GM19025 (cell line): ENCODE results near the gene ZNF718.
"Not testable (repeated sequence)": the region's sequence is repeated elsewhere in the genome, so short reads cannot be mapped to it uniquely, and the experiment has no call there.

Source experiments
- ATAC-seq: cut with Tn5 transposase; IDR thresholded peaks from one replicate; pipeline ENCODE4 v1.9.1; 2021; ENCODE audit warnings: mild to moderate bottlenecking, low read depth, moderate library complexity; ENCODE audit not compliant: unreplicated experiment

ZNF718 gene

DNA sequence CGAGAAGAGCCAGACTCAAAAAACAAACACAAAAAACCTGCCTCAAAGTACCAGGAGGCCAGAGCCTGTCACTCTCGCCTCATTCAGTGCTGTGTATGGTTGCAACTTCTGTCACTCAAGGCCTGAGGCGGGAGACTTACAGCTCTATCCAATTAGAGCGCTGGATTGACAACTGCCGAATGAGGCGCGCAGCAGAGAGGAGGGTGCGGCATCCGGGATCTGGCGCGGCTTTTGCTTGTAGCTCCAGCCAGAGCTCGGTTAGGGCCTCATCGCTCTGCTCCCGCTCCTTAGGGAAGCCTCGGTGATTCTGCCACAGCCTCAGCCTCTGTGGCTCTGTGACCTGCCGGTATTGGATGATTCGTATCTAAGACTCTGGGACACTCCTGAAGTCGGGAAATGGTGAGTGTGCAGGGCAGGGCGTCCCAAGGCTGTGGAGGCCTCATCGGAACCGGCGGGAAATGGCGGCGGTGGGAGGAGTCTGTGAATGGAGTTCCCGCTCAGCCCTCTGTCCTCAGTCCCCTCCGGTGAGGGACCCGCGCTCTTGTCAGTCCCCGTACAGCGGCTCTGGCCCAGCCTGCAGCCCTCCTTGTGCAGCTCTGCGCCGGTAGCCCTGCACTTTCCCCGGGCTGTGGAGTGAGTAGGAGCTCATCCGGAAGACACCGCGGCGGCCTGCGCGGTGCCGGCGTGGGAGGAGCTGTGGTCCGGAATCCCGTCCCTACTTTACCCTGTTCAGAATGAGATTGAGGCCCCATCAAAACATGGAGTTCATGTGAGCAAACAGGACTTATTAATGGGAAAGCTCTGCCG is at the start of gene ZNF718:
Gene ZNF718, plus strand, starts transcription at position 227 of the 807 bp plus-strand sequence. Its CDS starts 170 bp downstream, at position 397.
- ATAC-seq, result peak; percentile 98

DNA sequence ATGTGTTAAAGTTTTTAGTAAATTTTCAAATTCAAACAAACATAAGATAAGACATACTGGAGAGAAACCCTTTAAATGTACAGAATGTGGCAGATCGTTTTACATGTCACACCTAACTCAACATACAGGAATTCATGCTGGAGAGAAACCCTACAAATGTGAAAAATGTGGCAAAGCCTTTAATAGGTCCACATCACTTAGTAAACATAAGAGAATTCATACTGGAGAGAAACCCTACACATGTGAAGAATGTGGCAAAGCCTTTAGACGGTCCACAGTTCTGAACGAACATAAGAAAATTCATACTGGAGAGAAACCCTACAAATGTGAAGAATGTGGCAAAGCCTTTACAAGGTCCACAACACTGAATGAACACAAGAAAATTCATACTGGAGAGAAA is 38.4 kb upstream of the ZNF718 start:
- no peak for ATAC-seq

DNA sequence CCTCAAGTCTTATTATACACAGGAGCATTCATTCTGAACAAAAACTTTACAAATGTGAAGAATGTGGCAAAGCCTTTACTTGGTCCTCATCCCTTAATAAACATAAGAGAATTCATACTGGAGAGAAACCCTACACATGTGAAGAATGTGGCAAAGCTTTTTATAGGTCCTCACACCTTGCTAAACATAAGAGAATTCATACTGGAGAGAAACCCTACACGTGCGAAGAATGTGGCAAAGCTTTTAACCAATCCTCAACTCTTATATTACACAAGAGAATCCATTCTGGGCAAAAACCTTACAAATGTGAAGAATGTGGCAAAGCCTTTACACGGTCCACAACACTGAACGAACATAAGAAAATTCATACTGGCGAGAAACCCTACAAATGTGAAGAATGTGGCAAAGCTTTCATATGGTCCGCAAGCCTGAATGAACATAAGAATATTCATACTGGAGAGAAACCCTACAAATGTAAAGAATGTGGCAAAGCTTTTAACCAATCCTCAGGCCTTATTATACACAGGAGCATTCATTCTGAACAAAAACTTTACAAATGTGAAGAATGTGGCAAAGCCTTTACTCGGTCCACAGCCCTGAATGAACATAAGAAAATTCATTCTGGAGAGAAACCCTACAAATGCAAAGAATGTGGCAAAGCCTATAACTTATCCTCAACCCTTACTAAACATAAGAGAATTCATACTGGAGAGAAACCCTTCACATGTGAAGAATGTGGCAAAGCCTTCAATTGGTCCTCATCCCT is 37.6 kb upstream of the ZNF718 start:
- not testable (repeated sequence) for ATAC-seq

DNA sequence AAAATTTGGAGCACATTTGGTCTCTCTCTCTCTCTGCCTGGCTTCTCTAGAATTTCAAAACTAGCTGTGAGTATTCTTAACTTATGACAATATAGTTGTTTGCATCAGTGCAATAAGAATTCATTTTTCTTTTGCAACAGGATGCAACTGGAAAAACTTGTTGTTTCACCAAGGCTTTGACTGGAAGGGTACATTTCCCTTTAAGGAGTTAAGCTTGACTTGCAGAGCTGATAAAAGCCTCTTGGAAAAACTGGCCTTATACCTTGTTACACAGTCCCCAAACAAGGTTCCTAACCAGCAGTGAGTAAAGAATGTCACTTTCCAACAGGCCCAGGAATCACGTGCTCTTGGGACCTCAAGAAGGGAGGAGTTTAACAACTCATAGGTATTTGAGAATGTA is 25.9 kb upstream of the ZNF718 start:
- no peak for ATAC-seq

DNA sequence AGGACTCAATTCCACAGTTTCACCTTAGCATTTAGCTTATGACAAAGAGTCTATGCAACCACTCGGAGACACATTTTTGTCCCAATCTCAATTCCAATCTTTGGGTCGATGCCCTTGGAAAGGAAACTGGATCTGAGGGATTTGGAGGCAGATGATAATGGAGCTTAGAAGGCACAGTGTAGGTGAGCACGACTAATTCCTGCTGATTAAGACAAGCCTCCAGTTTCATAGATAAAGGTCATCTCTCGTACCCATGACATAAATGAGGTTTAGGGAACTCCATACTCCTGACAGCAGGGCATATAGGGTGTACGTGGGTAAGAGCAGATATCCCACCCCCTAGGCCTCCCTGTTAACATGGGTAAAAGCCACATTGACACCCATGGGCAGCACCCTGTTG is 24.4 kb upstream of the ZNF718 start:
- no peak for ATAC-seq

DNA sequence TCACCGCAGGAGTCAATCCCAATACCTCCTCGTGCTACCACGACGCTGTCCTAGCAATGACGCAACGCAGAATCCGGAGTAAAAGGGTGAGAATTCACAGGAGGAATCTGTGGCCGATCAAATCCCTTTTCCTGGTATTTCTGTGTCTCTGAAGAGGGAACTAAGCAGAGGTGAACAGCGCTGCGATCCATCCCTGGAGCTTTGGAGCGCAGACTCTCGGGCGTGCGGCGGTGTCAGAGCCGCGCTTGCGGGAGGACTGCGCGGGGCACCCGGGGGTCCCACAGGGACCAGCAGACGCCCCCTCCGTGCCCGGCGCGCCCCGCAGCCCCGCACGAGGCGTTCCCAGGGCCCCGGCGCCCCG is 17.2 kb upstream of the ZNF718 start:
- ATAC-seq, result no peak

DNA sequence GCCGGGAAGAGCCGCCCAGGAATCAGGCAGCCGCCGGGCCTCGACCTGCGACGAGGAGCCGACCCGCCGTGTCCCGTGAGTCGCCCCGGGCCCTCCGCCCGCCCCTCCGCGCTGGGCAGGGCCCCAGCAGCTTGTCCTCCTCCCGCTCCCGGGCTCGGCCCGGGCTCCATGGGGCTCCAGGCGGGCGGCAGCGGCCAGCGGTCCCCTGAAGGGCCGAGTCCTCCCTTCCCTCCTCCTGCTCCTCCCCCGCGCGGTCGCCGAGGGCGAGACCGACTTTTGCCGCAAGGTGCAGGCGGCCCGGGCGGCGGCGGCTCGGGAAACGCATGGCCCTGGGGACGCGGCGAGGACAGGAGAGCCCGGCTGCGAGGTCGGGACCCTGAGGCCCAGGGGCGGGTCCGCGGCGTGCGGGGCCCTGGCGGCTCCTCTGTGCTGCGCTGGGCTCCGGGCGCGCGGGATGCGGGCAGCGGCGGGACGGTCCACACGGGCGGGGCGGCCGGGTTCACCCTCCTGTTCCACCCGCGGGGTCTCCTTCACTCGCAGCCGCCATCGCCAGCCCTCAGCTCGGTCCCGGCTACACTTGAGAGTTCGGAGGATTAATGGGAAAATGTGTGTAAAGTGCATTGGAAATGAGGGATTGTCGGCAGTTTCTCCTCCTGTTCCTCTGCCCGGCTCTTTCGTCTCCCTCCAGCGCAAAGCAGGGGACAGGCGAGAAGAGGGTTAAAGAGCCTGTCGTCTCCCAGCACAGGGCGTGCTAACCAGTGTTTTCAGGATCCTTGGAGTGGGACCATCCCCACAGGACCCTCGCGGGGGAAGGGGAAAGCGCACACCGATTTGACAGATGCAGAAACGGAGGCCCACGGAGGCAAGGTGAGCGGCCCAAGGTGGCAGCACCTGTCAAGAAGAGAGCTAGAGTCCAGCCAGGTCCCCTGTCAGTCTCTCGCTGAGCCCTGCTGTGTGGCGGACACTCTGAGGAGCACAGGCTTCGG is 16.6 kb upstream of the ZNF718 start:
- no peak for ATAC-seq

DNA sequence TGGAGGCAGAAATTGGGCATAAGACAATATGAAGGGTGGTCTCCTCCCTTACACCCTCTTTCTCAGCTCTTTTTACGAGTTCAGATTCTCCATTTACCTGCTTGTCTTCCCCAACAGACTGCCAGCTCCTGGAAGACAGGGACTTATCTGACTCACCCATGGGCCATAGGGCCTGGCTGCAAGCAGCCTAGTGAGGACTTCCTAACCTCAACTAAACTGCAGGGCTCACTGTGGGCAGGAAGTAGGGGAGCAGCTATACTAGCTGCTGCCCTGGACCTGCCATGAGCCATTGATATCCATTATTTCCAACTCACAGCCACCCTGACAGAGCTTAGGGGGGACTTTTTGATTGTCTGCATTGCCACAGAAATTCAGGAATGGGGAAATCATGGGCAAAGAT is 11.5 kb upstream of the ZNF718 start:
- ATAC-seq, result no peak

DNA sequence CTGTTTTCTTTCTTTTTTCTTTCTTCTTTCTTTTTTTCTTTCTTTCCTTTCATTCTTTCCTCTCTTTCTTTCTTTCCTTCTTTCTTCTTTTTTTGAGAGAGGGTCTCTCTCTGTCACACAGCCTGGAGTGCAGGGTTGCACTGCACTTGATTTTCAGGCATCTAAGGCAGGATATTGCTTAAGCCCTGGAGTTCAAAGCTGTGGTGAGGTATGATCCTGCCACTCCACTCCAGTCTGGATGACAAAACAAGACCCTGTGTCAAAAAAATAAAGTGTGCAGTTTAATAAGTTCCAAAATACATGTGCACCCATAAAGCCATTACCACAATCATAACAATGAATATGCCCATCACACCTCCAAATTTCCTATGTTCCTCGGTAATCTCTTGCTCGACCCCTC is 10.6 kb upstream of the ZNF718 start:
- ATAC-seq, result no peak

DNA sequence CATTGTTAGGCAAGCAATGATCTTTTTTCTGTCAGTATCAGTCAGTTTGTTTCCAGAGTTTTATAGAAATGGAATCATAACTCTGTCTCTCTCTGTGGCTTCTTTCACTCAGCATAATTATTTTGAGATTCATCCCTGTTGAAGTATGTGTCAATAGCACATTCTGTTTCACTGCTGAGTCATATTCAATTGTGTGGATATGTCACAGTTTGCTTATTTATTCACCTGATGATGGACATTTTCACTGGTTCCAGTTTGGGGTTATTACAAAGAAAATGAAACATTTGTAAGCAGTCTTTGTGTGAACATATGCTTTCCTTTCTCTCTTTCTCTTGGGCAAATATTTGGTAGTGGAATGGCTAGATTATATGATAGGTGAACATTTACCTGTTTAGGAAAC is 10.2 kb upstream of the ZNF718 start:
- no peak for ATAC-seq

DNA sequence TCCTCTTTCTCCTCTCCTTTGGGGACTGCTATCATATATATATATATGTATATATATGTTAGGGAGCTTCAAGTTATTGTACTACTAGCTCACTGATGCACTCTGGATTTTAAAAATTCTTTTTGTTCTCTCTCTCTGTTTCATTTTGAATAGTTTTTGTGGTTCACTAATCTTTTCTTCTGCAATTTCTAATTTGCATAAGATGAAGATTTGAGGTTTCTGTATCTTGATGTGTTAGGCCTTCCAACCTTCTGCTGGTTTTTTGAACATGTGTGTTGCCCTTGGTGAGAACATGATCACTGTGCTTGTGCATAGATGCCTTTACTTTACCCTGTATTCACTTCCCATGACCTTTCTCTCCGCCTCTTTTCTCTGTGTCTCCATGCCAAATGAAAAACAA is 7.8 kb upstream of the ZNF718 start:
- ATAC-seq, result no peak

DNA sequence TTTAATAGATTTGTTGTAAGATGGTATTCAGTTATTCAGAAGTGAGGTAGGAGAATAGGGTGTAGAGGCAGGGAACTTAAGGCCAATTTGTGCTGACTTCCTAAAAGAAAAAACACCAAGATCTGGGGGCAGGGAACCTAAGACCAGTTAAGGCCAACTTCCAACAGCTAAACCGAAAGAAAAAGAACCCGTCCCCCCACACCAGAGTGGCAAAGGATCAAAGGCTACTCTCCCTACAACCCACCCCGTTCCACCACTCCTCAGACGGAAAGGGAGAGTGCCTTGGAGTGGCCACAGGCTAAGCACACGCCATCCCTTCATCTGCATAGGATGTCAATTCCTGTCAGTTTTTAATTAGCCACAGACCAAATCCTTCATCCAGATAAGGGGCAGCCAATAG is 3.7 kb upstream of the ZNF718 start:
- no peak for ATAC-seq

DNA sequence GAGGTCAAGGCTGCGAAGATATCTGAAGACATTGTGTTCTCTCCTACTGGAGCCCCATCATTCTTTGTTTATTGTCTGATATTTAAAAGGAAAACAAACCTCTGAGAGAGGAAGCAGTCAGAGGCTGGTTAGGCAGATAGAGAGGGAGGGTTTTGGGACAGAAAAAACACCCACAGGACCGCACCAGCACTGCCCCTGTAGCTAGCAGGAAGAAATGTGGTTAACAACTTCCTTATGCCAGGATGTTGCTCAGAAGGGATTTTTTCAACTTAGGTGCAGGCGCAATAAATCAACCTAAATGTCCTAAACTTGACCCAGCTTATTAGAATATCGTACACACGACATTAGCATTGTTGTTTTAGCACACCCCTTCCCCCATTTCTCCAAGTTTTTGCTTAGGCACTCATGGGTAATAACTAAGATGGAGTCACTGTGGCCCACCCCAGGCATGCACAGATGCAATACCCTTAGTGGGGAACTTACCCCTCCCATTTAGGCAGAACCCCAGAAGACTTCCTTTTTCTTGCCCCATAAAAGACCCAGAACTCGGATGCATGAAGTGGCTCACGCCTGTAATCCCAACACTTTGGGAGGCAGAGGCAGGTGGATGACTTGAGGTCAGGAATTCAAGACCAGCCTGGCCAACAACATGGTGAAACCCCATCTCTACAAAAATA is 2.8 kb upstream of the ZNF718 start:
- no peak for ATAC-seq

DNA sequence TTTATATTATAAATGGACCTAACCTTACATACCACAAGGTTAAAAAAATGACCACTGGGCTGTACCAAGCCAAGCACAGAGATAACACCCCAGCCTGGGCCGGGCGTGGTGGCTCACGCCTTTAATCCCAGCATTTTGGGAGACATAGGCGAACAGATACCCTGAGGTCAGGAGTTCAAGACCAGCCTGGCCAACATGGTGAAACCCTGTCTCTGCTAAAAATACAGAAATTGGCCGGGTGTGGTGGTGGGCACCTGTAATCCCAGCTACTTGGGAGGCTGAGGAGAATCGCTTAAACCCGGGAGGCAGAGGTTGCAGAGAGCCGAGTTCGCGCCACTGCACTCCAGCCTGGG is 403 bp upstream of the ZNF718 start:
- not testable (repeated sequence) for ATAC-seq

DNA sequence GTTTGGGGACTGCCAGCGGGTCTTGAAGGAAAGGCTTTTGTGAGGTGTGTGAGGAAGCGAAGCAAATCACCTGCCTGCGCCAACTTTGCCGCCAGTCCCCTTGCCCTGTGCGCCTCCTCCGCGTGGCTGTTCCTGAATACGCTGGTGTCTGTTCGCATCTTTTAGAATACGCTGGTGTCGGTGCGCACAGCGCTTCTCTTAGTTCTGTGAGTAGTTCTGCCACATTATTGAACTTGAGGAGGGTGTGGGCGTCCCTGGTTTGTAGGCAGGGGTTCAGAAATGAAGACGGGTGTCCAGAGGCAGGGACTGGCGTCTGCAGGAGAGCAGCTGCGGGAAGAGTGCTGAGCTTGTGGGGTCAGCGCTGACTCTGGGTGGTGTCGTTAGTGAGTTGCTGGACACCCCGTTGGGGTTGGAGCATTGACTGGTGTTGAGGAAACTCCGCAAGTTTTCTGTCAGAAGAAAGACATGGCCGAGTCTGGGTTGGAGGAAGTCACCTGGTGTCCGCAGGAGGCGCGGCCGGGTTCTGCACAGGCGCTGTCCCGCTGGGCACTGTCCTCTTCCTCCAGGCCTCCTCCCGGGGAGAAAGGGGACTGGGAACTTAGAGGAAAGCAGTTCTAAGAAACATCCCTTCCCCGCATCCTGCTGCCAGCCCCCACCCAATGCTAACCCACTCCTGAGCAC is 930 bp downstream of the ZNF718 start:
- ATAC-seq, result peak; percentile 13

DNA sequence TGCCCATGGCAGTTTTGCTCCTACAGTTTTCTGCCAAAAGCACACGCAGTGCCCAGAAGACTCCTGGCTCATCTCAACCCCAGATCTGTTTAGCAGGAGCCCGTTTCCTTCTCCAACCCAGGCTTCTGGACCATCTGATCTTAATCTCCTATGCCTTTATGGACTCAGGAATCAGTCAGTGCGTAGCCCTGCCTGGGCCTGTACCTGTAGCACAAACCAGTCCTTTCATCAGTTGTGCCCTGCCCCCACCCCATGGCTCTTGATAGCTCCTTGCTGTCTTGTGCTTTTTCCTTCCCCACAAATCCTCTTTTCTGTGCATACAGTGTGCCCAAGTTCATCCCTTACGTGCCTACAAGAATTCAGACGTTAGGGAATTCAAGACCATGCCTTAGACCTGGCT is 1.5 kb downstream of the ZNF718 start:
- no peak for ATAC-seq

DNA sequence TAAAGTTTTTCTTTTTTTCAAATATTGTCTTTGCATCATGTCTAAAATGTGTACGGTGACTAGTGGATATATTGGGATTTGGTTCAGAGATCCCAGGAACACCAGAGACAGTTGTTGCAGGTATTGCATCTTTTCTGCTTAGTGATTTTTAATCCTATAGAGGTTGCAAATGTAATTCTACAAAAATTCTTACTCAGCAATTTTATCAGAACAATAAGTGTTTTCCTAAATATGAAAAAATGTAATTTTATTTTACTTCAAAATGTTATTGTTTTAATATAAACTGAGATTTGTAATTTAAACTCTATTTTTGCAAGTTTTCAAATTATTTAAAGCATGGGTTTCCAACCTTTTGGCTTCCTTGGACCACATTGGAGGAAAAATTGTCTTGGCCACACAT is 8.2 kb downstream of the ZNF718 start:
- no peak for ATAC-seq

DNA sequence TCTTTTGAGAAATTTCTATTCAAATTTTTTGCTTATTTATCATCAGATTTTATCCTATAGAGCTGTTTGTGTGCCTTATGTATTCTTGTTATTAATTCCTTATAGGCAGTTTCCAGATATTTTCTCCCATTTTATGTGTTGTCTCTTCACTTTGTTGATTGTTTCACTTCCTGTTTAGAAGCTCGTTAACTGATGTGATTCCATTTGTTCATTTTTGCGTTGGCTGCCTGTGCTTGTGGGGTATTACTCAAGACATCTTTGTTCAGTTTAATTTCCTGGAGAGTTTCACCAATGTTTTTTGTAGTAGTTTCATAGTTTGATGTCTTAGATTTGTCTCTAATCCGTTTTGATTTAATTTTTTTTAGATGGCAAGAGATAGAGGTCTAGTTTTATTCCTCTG is 14.6 kb downstream of the ZNF718 start:
- no peak for ATAC-seq

DNA sequence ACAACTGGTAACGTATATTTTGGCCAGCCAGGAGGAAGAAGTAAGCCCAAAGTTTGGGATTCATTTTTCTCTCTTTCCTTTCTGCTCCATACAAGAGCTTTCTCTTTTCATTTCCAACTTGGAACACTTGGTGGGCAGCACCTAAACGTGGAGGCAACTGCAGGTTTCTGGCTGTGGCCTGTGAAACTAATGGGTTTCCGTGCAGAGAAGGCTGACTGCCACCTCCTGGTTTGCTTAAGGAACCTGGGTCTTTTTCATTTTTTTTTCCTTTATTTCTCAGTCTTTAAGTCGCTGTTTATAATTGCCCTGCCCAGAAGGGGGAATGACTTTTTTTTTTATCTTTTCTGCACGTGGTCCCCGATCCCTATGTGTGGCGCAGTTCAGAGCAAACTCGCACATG is 15.4 kb downstream of the ZNF718 start:
- ATAC-seq, result no peak

DNA sequence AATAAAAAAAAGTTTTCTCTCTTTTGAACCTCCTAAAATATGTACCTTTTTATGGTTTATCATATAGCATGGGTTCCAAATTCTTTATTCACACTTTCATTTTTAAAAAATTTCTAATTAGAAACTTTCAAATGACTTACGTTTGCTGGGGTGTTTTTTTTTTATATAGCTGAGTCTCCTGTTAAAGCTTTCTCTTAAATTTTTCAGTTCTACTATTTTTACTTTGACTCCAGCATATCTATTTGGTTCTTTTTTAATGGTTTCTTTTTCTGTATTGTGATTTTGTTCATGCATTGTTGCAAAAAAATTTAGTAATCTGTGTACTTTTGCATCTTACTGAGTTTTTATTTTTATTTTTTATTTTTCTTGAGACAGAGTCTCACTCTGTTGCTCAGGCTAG is 22.3 kb downstream of the ZNF718 start:
- ATAC-seq, result no peak
